Measurements from ENCODE around the gene CRB2.

CRB2 gene

GRCh38 chr9:123348317-123348992 is 7.5 kb upstream of the CRB2 start:
- DNase-seq: no peak

DNA sequence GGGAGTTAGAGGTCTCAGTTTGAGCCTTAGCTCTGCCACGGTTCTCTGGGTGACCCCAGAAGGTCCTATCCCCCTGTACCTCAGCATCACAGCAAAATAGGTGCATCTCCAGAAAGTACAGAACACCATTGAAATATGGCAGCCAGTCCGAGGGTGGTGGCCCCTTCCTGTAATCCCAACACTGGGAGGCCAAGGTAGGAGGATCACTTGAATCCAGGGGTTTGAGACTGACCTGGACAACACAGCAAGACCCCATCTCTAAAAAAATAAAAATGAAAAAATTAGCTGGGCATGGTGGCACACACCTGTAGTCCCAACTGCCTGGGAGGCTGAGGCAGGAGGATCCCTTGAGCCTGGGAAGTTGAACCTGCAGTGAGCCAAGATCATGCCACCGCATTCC is 7.0 kb upstream of the CRB2 start:
- no peak for DNase-seq

DNA sequence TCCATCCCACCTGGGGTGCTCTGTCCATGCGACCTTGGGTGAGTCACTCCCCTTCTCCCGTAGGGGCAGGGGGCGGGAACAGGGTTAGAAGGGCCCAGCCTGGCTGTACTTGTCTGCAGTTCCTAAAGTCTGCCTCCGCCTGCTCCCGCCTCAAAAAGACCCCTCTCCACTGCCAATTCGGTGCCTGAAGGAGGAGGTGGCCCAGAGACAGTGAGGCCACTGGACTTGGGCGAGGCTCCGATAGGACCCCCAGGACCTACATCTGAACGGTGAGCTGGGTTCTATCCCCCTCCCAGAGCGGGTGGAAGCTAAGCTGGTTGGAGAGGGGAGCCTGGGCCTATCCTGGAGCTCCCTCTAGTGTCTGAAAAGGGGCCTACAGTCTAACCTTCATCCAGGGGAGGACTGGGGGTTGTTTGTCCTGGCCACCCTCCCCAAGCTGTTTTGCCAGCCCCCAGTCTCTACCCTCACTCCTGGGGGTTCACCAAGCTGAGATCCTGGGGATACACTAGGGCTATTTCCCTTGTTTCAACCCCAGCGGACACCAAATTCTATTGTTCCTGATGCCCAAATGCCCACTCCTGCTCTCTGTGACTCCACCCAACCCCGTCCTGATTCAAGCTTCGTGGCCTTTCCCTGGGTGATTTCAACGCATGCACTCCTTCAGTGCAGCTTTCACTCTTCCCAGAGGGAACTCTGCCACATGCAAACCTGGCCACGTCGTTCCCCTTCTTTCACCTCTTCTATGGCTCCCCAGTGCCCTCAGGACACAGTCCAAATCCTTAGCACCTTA is 6.1 kb upstream of the CRB2 start:
- DNase-seq: peak; percentile 55

DNA sequence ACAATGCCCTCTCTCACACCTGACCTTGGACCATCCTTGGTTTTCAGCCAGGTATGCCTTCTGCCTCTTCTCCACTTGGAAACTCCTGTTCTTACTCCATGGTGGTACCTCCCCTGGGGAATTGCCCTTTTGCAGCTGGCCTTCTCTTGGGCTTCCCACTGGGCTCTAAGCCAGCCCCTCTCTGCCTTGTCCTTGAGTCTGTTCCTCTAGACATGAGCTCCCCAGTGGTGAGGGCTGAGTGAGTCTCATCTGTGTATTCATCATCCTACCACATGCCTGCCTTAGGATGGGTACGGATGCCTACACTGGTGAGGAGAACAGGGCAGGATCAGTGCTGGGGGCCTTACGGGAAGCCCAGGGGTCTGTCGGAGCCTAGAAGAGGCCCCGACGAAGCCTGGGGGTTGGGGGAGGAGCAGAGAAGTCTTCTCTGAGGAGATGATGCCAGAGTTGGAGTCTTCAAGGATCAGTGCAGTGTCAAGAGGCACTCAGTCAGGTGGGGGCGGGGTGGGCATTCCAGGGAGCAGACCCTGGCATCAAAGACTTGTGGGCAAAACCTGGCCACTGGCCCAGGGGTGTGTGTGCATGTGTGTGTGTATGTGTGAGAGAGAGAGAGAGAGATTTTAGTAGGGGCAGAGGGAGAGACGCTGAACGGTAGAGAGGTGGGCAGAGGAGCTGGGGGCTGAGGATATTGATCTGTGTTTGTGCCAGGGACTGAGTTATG is 5.2 kb upstream of the CRB2 start:
- DNase-seq: no peak

GRCh38 chr9:123353041-123353440 is 3.0 kb upstream of the CRB2 start:
- no peak for DNase-seq

GRCh38 chr9:123353984-123354591 is 1.9 kb upstream of the CRB2 start:
- DNase-seq: peak; percentile 46

DNA sequence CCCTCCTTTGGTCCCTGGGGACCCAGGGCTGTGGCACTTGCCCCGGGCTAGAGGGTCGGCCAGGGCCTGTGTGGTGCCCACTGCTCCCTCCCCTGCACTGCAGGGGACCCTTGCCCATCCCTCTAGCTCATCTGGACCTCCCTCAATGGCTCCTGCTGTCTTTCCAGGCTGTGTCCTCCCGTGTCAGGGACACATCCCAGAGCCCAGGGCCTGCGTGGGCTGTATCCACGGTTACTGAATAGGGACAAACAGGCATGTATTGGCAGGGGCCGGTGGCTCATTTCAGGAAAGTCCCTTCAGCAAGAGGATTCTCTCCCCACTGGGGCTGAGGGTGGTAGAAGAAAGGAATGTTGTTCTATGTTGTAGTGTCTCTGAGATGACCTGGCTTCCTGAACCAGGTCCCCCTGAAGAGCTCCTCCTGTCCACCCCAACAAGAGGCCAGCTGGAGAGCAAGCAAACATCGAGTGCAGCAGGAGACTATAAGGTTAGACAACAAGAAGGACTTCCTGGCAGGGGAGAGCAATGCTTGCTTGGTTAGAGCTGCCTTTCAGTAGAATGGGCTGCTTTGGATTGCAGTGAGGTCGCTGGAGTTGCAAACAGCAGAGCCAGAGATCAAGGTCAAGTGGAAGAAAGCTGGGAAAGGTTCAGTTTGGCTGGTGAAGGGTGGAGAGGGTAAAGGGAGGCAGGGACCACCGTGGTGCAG is 1.0 kb upstream of the CRB2 start:
- no peak for DNase-seq

DNA sequence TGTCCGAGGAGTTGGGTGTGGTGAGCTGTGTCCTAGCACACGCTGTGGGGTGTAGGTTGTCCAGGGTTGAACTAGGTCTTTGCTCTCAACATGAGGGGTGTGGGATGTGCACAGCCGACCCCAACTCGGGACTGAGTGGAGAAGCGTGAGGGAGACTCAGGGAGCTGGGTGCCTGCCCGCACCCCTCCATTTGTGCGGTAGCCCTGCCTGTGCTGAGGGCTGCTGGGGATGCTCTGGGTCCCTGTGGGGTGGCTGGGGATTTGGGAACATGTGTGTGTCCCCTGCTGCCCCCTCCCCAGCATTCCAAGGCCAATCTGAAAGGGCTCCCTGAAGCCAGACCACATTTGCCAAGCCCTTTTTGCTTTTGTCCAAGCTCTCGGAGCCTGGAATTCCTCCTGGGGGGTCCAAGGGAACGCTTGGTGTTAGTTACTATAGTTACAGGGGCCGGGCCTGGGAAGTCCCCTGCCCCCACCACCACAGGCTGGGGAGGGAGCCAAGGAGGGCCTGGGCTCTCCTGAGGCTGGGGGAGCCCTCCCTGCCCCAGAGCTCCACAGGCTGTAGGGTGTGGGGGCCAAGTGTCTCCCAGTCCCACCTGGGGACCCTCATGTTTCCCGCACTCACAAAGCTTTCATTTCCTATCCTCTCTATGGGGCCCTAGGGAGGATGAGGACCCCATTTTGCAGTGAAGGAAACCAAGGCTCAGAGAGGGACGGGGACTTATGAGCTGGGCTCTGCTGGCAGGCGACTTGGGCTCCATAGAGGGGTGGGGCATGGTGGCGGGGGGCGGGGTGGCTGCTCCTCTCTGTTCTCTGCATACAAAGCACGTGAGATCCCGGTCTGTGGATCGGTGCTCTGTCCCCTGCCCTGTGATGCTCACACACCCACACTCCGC is 1.1 kb downstream of the CRB2 start:
- no peak for DNase-seq

GRCh38 chr9:123357743-123358059 is 1.7 kb downstream of the CRB2 start:
- no peak for DNase-seq

DNA sequence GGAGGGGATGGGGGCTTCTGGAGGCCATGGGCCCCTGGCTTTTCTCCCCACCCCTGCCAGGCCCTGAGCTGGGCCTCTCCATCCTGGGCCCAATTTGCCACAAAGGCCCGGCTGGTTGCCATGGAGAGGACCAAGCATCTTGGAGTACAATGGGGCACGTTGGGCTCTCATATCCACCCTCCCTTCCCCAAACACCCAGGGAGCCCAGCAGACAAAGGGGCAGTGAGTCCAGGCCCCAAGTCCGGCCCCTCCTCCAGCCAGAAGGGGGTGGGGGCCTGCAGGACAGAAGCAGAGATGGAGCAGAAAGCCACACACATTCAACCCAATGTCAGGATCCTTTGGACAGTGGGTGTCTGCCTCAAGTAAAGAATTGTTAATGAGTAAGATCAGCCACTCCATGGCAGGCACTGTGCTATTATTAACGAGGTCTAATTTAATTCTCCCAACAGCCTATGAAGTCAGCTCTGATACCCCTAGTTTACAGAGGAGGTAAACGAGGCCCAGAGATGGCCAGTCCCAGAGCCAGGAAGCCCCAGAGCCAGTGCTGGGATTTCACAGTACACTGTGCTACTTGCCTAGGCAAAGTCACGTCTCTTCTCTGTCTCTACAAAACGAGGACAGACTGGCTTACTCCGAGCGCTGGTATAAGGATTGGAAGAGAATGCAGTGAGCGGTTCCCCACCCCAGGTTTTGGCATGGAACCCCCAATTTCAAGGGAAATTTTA is 2.3 kb downstream of the CRB2 start:
- no peak for DNase-seq

DNA sequence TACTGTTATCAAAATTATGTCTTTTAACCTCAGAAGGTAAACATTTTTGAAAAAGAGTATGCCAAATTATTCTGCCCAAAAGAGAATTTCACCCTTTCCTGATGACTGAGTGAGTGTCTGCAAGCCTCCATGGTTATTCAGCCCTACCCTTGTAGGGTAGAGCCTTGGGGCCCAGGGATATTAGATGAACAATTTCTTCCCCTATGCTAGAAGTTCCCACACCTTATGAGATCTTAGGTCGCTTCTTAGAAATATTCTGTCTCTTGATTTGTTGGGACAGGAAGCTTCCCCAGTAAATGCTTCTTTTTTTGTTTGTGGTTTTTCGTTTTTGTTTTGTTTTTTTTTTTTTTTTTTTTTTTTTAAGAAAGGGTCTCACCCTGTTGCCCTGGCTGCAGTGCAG is 3.1 kb downstream of the CRB2 start:
- no peak for DNase-seq

- DNase-seq: no peak
These were observed 3.5 kb downstream of the CRB2 start for GRCh38 chr9:123359546-123359945.

DNA sequence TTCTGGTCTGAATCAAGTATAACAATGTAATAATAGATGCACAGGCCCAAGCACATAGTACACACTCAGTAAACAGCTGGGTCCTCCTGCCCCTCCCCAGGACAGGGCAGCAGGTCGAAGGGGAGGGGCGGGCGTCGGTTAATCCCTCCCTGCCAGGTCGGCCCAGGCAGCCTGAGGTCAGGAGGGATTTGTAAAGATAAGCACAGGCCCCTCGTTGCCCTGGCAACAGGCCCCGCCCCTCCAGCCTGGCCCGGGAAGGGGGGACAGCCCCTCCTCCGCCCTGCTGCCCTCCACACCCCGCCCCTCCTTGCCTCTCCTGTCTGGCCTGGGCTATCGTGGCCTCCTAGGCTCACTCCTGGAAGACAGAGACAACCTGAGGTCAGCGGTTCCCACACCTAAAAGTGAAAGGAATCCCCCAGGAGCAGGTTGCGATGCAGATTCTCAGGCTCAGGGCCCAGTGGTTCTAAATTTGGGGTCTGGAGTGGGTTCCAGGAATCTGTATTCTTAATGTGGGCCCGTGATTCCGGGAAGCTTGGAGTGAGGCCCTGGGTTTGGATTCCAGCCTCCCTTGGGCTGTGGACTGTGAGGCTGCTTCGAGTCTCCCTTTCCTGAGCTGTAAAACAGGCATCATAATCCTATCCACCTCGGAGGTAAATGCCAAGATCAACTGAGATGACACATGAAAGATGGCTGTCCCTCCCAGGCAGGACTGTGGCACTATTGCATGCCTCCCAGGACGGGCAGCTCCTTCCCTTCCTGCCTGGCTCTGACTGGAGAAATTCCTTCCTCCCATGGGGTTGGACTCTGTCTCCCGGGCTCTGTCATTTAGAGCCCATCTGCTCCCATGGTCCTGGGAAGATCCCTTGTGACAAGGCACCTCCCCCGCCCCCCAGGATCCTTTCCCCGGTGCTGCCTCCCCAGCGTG is 4.4 kb downstream of the CRB2 start:
- no peak for DNase-seq

DNA sequence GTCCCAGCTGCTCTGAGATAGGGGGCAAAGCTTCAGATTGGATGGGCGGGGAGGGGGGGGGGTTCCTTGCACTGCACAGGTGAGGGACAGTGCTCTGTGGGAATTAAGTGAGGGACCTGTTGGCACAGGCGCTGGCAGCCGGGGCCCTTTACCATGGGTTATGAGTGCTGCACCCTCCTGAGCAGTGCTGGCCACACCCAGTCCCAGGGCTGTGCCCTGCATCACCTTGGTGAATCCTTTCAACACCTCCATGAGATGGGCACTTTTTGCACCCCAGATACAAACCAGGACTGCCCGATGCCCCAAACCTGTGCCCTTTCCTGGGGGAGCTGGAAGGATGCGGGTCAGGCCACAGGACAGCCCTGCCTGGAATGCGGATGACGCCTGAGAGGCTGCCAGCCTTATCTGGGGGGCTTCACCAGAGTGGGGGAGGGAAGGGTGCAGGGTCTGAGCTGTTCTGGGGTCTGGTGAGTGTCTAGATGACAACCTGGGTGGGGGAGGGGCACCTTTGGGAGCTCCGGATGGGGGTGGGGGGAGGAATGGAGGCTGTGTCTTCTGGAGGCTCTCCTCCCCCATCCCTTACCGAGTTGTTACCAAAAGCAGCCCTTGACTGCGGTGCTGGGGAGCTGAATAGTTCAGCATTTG is 5.2 kb downstream of the CRB2 start:
- DNase-seq: no peak

DNA sequence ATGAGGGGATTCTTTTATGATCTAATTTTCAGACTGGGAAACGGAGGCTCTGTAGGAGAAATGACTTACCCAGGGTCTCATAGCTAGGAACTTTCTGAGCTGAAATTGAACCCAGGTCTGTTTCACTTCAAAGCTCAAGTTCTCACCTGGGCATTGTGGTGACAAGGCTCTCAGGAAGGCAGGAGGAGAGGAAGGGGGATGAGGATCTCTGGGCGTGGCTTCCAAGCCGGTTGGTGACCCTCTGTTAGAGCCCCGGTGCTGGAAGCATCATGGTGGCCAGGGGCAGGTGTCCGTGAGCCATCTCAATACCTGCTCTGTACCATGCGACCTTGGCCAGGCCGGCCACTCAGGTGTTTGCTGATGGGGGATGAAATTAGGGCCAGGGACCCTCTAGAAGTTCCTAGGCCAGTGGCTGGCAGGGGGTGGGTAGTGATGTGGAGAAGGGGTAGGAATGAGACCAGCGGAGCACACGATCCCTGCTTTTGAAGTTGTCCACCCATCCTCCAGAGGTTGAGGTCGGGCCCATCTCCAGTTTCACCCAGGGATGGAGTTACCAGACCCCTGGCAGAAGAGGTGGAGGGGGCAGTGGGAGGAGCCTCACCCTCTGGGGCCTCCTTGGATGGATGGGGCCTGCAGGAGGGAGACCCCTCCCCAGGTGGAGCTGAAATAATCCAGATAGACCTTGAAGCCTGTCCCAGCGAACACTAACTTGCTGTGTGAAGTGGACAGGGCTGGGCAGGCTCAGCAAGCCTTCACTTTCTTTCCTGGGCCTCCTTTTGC is 5.9 kb downstream of the CRB2 start:
- DNase-seq: no peak

- no peak for DNase-seq
These were observed 6.9 kb downstream of the CRB2 start for GRCh38 chr9:123362856-123363255.

- peak; percentile 54 for DNase-seq
These were observed 8.3 kb downstream of the CRB2 start for GRCh38 chr9:123364241-123364824.

DNA sequence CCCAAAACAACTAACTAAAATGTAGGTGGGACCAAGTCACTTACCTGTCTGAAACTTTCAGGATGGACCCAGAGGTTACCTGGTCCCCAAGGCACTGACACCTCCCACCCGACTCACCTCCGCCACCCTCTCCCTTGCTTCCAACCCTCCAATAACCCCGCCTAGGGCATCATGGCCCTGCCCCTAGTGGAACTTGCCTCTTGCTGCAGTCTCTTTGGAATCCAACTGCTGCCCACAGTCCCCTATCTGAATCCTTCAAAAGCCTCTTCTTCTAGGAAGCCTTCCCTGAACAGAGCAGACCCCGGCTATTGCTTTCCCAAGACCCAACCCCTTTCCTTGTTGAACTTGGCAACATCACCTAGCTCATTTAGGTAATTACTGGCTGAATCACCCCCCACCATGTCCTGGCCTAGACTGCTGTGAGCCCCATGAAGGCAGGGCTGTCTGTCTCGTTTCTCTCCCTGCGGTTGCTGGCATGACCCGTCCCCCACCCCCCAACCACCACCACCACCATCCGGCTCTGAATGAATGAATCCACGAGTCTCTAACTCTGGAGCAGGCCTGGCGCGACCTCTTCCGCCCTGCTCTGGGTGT is 9.4 kb downstream of the CRB2 start:
- DNase-seq: no peak

Measured in fibroblast of skin of abdomen (primary cell).